Limb (tissue), 2 donors: ENCODE data around the gene TMCO4.

ENCODE experiments used
- DNase-seq, 2 donors: peaks; one replicate each; pipeline ENCODE4 v3.0.0-alpha.2; 2016; ENCODE audit errors: extremely low spot score in 2 of 2

The TMCO4 gene

GRCh38 chr1:19658186-19658585 is 141.5 kb downstream of the TMCO4 start:
- DNase-seq: no peak

GRCh38 chr1:19657511-19657910 is 142.2 kb downstream of the TMCO4 start:
- DNase-seq: no peak

DNA sequence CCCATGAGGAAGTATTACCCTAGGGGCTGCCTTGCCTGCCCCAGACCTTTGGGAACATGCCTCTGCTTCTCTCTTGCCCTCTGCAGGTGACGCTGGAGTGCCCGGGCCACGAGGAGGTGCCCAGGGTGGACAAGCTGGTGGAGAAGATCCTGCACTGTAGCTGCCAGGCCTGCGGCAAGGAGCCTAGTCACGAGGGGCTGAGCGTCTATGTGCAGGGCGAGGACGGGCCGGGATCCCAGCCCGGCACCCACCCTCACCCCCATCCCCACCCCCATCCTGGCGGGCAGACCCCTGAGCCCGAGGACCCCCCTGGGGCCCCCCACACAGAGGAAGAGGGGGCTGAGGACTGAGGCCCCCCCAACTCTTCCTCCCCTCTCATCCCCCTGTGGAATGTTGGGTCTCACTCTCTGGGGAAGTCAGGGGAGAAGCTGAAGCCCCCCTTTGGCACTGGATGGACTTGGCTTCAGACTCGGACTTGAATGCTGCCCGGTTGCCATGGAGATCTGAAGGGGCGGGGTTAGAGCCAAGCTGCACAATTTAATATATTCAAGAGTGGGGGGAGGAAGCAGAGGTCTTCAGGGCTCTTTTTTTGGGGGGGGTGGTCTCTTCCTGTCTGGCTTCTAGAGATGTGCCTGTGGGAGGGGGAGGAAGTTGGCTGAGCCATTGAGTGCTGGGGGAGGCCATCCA is 142.8 kb downstream of the TMCO4 start:
- no peak for DNase-seq

GRCh38 chr1:19656134-19656779 is 143.5 kb downstream of the TMCO4 start:
- DNase-seq: peak in 1 of 2 donors; percentile 22

- DNase-seq: peak in 1 of 2 donors; percentile 12
Observed at GRCh38 chr1:19655718-19656080, 144.0 kb downstream of the TMCO4 start.

DNA sequence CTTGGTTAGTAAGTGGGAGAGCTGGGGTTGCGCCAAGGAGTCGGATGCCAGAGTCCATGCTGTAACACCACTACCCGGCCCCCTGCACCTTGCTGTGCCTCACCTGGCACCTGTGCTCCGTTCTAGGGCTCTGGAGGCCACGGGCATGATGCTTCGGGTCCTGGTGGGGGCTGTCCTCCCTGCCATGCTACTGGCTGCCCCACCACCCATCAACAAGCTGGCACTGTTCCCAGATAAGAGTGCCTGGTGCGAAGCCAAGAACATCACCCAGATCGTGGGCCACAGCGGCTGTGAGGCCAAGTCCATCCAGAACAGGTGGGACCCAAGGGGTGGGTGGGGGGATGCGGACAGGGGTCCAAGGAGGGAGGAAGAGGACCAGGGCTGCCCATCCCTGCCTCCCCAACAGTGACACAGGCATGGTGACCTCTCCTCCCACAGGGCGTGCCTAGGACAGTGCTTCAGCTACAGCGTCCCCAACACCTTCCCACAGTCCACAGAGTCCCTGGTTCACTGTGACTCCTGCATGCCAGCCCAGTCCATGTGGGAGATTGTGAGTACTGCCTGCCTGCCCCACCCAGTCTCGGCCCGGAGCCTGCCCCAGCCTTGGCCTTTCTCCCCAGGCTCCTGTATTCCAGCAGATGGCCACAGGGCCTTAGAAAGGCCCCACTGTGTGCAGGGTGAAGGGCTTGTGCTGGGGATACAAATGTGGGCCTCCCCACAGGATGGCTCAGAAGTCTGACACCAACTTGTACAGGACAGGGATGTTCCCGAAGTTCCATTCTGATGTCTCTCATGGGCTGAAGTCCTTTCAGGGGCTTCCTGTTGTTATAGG is 144.6 kb downstream of the TMCO4 start:
- DNase-seq: no peak

GRCh38 chr1:19654386-19654785 is 145.3 kb downstream of the TMCO4 start:
- DNase-seq: no peak

GRCh38 chr1:19651141-19651737 is 148.5 kb downstream of the TMCO4 start:
- DNase-seq: peak in 1 of 2 donors; percentile 73

GRCh38 chr1:19650416-19651140 is 149.1 kb downstream of the TMCO4 start:
- no peak for DNase-seq

DNA sequence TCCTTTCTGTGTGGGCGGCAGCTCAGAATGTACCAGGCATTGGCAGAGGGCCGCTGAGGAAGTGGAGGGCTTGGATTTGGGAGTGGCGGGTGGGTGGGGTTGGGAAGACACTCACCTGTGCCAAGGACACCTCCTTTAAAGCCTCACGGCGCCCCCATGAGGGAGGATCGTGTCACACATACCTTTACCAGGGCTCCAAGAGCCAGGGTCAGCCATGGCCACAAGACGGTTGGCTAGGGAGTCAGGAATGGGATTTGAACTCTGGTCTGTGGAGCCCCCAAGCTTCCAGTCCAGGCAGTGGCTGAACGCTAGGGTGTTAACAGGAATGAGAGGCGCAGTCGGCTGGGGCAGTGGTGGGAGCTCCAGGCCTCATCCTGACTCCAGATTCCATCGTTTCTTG is 151.0 kb downstream of the TMCO4 start:
- no peak for DNase-seq

- no peak for DNase-seq
Observed at GRCh38 chr1:19648239-19648638, 151.5 kb downstream of the TMCO4 start.

- no peak for DNase-seq
Observed at GRCh38 chr1:19647643-19648042, 152.1 kb downstream of the TMCO4 start.

DNA sequence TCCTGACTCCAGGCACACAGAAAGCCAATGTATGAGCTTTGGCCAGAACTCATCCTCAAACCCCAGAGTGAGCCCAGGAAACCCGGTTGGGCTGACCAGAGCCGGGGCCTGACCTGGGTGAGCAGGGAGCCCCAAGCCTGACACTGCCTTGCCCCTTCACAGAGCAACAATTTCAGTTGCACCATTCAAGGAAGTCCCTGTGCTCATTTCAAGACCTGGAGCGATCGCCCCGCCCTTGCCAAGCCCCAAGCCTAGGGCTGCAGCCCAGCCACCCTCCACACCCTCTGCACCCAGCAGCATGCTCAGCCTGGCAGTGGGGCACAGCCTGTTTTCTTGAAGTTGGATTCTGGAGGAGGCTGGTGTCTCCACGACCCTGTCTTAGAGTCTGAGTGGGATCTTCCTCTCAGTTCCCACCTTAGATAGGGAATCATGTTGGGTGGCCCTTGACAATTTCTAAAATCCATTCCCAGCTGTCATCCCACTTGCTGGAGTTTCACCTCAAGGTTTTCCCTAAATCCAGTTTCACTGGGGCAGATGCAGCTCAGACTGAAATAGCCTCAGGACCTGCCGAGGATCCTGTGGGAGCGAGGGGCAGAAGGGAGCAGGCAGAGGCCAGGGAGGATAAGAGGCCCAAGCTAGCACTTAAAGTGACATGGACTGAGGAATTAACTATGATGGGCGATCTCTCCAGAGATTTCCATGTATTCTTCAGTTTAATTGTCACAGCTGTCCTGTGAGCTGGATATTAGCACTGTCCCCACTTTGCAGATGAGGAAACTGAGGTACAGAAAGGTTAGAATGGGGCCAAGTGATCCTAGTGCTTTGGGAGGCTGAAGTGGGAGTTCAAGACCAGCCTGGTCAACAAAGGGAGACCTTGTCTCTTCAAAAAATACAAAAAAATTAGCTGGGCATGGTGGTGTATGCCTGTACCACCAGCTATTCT is 153.1 kb downstream of the TMCO4 start:
- DNase-seq: no peak

DNA sequence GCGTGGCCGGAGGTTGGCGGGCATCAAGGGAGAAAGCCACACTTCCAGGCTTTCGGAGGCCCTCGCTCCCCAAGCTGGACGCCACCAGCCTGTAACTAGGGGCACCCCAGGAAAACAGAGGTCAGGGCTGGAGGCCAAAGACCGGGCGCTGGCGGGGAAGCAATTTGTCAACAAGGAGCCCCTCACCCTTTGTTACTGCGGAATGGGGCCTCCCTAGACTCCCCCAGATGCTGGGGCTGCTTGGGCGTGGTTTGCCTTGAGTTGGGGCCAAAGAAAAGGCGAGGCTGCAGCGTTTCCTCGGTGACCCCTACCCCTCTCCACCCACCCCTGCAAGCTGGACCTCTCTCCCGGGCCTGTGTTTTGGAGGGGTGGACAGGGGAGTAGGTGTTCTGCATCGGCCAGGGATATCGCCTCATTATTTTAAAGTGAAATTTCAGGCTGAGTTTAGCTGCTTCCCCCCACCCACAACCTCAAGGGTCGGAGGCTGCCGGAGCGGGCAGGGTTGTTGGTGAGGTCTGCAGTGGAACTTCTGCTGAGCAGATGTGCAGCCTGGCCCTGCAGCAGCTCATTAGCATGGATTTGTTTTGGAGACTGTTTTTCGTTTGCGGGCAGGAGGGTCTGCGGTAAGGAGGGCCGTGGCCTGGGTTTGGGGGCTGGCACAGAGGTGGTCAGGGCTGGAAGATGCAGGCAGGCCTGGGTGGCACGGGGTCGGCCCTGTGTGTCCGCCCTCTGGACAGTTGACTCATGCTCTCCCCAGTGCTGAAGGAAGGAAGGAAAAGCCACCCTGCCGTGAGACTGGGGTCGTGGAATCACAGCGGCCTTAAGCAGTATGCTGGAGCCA is 154.1 kb downstream of the TMCO4 start:
- no peak for DNase-seq

DNA sequence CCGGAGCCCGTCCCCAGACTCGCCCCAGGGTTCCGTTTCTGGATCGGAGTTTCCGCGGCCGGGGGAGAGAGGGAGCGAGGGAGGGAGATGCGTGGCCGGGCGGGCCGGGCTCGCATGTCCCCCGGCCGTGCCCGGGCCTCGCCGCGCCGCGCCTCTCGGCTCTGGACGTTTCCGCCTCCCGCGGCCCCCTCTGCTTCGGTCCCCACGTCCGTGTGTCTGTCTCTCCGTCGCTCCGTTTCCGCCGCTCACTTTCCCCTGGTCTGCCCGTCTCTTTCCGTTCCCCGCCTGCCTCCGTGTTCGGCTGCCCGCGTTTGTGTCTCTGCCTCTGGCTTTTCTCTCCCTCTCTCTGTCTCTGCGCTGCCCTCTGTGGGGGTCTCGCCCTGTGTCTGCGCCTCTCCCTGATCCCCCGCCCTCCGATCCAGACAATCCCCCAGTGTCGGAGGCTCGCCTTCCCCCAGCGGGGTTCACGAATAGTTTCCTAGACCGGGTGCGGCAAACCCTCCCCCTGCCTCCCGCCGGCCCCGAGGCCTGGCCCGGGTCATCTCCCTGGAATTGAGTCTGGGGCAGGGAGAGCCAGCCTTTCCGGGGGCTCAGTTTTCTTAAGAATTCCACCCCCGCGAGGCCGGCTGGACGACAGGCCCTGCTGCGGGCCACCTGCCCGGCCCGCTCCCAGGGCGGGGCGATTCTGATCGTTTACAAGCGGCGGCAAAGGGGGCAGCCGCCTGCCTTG is 154.9 kb downstream of the TMCO4 start:
- peak in 1 of 2 donors; percentile 67 for DNase-seq

- DNase-seq: no peak
Observed at GRCh38 chr1:19644395-19644680, 155.4 kb downstream of the TMCO4 start.

DNA sequence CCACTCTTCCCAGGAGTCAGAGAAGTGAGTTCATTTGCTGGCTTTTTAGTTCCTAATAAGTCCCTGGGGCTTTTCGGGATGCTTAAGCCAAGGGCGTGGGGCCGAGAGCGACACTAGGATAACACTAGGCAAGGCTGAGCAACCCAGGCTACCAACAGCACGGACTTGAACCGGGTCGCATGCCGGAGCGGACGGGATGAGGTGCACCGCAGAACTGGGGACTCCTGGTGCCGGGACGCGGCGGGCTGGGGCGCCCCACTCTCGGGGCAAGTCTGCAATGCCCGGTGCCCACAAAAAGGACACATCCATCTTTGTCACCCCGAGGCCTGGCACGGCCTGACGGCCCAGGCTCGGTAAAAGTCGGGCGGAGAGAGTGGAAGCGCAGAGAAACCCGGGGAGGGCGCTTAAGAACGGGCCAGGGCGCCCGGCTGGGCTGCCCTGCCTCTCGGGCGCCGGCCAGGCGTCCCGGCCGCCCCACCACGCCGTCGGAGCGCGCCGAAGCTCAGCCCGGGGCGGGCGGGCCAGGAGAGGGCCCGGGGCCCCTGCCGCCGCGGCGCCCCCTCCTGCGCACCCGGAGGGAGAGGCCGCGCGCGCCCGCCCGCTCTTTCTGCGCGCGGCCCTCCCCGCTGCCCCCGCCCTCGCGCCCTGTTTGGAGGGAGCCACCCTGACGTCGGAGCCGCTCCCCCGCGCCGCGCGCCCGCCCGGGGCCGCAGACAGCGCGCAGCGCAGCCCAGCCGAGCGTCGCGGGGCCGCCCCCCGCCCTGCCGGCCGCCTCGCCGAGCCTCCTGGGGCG is 155.9 kb downstream of the TMCO4 start, which contains the start of gene NBL1:
NBL1 (plus strand) TSS at position 710 of the 793 bp plus-strand sequence. CDS start 10,720 bp downstream, outside the sequence.
- peak; percentile 62 to 80 for DNase-seq

DNA sequence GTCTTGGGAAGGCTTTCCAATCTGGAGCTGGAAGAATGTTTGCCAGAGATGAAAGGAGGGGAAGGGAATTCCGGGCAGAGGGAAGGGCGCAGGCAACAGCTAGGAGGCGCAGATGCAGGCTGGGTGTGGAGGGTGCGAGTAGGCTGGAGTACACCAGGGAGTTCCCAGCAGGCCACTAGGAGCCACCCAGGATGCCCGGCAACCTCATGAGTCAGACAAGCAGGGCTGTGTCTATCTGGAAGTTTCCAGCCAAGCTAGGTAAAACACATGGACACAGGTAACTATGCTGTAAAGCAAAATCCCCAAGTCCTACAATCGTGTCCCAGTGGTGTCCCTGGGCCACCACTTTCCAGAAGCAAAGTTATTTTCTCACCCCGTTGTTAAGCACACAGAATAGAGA is 156.6 kb downstream of the TMCO4 start:
- no peak for DNase-seq
